ENCODE measurements around the gene RHOBTB1. TPM values are rescaled to one million over a fixed set of nuclear protein-coding genes. Genes with fewer than 3 reads are reported as not detected.

Gene RHOBTB1
- total RNA-seq, 1 donor from 2014 or later, result 26.4 TPM

DNA sequence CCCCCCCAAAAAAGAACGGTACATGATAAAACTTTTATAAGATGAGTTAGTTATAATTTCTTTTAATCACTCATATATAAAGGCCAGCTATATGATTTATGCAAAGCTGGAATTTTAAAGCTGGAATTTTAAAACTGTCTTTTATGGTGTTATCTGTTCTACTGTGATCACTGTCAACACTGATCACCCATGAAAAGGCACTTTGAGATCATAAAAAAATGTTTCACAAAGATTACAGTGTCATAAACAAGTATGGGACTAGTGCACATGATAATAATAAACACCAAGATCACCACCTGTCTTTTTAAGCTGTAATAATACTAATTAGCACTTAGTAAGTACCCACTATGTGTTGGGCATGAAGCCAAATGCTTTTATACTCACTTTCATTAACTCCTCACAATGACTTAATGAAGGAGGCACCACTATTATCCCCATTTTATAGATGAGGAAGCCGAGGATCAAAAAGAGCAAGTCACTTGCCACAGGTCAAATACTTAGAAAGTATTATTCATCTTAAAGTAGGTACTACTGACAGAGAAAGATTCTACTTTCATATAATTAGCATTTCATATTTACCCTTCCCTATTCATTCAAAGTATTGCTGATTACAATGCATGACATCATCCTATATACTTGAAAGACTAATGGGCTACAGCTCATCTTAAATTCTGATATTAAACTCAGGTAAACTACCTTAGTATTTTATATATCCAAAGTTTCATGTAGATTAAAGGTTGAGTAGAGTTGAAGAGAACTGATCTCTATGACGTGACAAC is 8.3 kb upstream of the RHOBTB1 start:
- DNase-seq (ENCODE audit: extremely low spot score, unreplicated experiment), result no peak
- Mint-ChIP-seq H3K9me3 (no peaks in the 10 kb centered on the region), H3K4me3 (no peak overlapping the region), H3K27me3 (no peaks in the 10 kb centered on the region), H3K36me3 (no peaks in the 10 kb centered on the region), H3K27ac (no peak overlapping the region), H3K4me1 (ENCODE audit: unreplicated experiment) (no peaks in the 10 kb centered on the region)
- TF ChIP-seq, protein P1, sequence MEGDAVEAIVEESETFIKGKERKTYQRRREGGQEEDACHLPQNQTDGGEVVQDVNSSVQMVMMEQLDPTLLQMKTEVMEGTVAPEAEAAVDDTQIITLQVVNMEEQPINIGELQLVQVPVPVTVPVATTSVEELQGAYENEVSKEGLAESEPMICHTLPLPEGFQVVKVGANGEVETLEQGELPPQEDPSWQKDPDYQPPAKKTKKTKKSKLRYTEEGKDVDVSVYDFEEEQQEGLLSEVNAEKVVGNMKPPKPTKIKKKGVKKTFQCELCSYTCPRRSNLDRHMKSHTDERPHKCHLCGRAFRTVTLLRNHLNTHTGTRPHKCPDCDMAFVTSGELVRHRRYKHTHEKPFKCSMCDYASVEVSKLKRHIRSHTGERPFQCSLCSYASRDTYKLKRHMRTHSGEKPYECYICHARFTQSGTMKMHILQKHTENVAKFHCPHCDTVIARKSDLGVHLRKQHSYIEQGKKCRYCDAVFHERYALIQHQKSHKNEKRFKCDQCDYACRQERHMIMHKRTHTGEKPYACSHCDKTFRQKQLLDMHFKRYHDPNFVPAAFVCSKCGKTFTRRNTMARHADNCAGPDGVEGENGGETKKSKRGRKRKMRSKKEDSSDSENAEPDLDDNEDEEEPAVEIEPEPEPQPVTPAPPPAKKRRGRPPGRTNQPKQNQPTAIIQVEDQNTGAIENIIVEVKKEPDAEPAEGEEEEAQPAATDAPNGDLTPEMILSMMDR (conservative IDR thresholded peaks at IDR 0.05), result no peak

DNA sequence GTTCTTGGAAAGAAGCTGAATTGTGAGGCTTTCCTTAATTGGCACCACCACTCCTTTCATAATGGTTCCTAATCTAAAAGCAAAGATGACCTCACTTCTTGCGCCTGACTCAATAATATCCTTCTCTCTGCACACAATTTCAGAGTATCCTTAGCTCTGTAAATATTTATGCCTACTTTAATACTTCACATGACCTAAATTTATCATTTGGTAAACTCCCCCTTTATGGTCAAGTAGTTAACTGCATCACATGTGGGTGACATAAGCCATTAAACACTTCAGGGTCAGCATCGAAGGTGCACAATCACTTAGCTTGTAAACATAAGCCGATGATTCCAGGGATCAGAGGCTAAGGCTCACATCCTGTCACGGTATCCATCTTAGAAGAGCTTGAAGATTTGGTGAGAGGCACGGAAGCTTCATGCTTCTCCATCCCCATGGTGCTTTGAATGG is 7.3 kb upstream of the RHOBTB1 start:
- Mint-ChIP-seq H3K36me3 (no peaks in the 10 kb centered on the region), H3K27ac (no peak overlapping the region), H3K4me1 (ENCODE audit: unreplicated experiment) (no peaks in the 10 kb centered on the region), H3K4me3 (no peak overlapping the region), H3K27me3 (no peaks in the 10 kb centered on the region), H3K9me3 (no peaks in the 10 kb centered on the region)
- TF ChIP-seq, protein P1 (conservative IDR thresholded peaks at IDR 0.05), result no peak
- DNase-seq (ENCODE audit: extremely low spot score, unreplicated experiment), result no peak

DNA sequence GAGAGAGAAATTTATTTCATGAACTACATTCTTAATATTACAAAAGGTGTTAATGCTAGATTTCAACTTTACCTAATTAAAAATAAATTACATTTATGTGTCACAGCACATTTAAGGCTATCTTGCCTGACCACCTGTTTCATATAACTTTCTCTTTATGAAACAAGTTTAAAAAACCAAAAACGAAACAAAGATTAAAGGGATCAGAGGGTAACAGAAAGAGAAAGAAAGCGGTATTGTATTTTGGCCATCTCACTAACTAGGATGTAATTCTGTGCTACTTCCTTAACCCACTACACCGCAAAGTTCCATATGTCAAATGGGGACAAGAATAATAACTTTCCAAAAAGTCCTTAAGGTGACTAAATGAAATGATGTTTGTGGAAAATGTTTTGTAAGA is 6.3 kb upstream of the RHOBTB1 start:
- no peak overlapping the region for H3K4me3 Mint-ChIP-seq
- no peaks in the 10 kb centered on the region for H3K4me1 Mint-ChIP-seq (ENCODE audit: unreplicated experiment)
- no peaks in the 10 kb centered on the region for H3K36me3 Mint-ChIP-seq
- no peaks in the 10 kb centered on the region for H3K27me3 Mint-ChIP-seq
- H3K9me3 Mint-ChIP-seq, result no peaks in the 10 kb centered on the region
- H3K27ac Mint-ChIP-seq, result no peak overlapping the region
- TF ChIP-seq, protein P1 (conservative IDR thresholded peaks at IDR 0.05), result no peak
- DNase-seq (ENCODE audit: extremely low spot score, unreplicated experiment), result no peak

DNA sequence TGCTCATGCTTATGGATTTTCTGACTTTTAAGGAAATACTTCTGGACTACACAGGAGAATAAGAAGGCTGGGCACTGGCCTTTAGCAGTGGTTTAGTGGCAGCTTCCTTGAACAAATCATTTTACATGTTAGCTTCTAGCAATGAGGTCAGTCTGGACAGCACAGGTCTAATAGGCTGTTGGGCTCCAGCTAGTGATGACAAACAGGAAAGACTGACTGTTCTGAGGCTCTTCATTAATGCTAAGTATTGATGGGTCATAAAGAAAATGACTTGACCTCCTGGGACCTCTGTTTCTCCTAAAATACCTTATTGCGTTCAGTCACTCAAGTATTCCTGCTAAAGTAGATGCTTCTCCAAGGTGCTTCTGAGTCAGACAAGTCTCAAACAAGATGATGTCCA is 4.9 kb upstream of the RHOBTB1 start:
- no peak overlapping the region for H3K4me3 Mint-ChIP-seq
- H3K27ac Mint-ChIP-seq, result no peak overlapping the region
- H3K4me1 Mint-ChIP-seq (ENCODE audit: unreplicated experiment), result no peaks in the 10 kb centered on the region
- no peaks in the 10 kb centered on the region for H3K36me3 Mint-ChIP-seq
- TF ChIP-seq, protein P1 (conservative IDR thresholded peaks at IDR 0.05), result no peak
- H3K27me3 Mint-ChIP-seq, result no peaks in the 10 kb centered on the region
- H3K9me3 Mint-ChIP-seq, result no peaks in the 10 kb centered on the region
- no peak for DNase-seq (ENCODE audit: extremely low spot score, unreplicated experiment)

DNA sequence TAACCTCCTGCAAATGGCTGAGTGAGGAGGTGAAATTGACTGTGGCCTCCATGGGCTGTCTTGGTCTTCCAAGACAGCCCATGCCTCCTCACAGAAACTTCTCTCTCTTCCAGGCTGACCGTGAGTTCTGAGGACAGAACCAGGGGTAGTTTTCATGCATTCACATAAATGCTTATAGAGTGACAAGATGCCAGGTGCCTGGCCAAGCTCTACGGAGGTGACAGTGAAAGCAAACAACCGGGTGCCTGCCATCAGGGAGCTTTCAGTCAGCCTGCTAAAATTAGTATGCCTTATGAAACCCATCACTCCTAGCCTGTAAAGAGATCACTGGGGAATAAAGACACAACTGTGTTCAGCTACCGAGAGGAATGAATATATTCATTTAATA is 919 bp upstream of the RHOBTB1 start:
- peaks cover 31% of the 10 kb centered on the region for H3K4me1 Mint-ChIP-seq (ENCODE audit: unreplicated experiment)
- no peak for DNase-seq (ENCODE audit: extremely low spot score, unreplicated experiment)
- H3K9me3 Mint-ChIP-seq, result no peaks in the 10 kb centered on the region
- TF ChIP-seq, protein P1 (conservative IDR thresholded peaks at IDR 0.05), result no peak
- peak overlapping the region; percentile 93 for H3K27ac Mint-ChIP-seq
- no peaks in the 10 kb centered on the region for H3K36me3 Mint-ChIP-seq
- no peaks in the 10 kb centered on the region for H3K27me3 Mint-ChIP-seq
- H3K4me3 Mint-ChIP-seq, result peak overlapping the region; percentile 97

Data from type B pancreatic cell (in vitro differentiated cells).